ENCODE data around the gene LNP1. TPM values are rescaled to one million over a fixed set of nuclear protein-coding genes. Genes with fewer than 3 reads are reported as not detected.

Gene LNP1
- total RNA-seq, 1 donor from 2014 or later = 26.5 TPM

DNA sequence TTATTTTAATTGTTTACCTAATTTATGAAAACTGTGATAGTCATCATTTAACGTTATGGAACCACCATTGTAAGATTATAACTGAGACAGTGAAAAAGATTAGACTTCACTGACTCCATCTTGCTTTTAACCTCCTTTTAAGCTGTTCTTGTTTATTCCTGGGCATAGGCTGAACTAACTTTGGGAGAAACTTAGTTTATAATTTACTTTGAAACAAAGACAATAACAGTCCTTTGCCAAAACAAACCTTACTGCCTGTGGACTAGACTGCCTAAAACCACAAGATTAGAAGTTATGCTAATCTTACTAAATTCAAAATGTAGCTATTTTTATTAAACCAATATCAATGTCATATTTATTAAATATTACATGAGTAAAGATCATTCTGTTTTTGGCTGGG lies 46.7 kb downstream of the LNP1 start:
- H3K27me3 Mint-ChIP-seq (ENCODE audit: insufficient read depth, low read depth) = no peaks in the 10 kb centered on the region
- Histone ChIP-seq H3K27me3 (no peaks in the 10 kb centered on the region), H3K79me2 (ENCODE audit: low read depth) (no peaks in the 10 kb centered on the region), H3K36me3 (peaks cover 7% of the 10 kb centered on the region), H2AFZ (replicated peaks) (no peak overlapping the region), H3K4me1 (no peaks in the 10 kb centered on the region), H3K4me2 (no peak overlapping the region), H3F3A (ENCODE audit: low read depth) (no peaks in the 10 kb centered on the region), H3K9ac (no peak overlapping the region), H4K20me1 (ENCODE audit: low read depth) (no peaks in the 10 kb centered on the region), H3K4me3 (no peak overlapping the region), H3K9me3 (ENCODE audit: low read depth) (peaks cover 18% of the 10 kb centered on the region), H3K27ac (no peak overlapping the region)
- peaks cover 19% of the 10 kb centered on the region for H3K36me3 Mint-ChIP-seq
- H3K9me3 Mint-ChIP-seq = peaks cover 27% of the 10 kb centered on the region
- no peak for DNase-seq (ENCODE audit: low spot score)
- H3K4me1 Mint-ChIP-seq = no peaks in the 10 kb centered on the region
- no peak overlapping the region for H3K27ac Mint-ChIP-seq
- TF ChIP-seq EZH2 (IDR thresholded peaks at IDR 0.05) (no peak), EZH2phosphoT487 (IDR thresholded peaks at IDR 0.05) (no peak)
- TF ChIP-seq, protein P1, sequence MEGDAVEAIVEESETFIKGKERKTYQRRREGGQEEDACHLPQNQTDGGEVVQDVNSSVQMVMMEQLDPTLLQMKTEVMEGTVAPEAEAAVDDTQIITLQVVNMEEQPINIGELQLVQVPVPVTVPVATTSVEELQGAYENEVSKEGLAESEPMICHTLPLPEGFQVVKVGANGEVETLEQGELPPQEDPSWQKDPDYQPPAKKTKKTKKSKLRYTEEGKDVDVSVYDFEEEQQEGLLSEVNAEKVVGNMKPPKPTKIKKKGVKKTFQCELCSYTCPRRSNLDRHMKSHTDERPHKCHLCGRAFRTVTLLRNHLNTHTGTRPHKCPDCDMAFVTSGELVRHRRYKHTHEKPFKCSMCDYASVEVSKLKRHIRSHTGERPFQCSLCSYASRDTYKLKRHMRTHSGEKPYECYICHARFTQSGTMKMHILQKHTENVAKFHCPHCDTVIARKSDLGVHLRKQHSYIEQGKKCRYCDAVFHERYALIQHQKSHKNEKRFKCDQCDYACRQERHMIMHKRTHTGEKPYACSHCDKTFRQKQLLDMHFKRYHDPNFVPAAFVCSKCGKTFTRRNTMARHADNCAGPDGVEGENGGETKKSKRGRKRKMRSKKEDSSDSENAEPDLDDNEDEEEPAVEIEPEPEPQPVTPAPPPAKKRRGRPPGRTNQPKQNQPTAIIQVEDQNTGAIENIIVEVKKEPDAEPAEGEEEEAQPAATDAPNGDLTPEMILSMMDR (IDR thresholded peaks at IDR 0.05) = no peak
- no peak overlapping the region for H3K4me3 Mint-ChIP-seq

DNA sequence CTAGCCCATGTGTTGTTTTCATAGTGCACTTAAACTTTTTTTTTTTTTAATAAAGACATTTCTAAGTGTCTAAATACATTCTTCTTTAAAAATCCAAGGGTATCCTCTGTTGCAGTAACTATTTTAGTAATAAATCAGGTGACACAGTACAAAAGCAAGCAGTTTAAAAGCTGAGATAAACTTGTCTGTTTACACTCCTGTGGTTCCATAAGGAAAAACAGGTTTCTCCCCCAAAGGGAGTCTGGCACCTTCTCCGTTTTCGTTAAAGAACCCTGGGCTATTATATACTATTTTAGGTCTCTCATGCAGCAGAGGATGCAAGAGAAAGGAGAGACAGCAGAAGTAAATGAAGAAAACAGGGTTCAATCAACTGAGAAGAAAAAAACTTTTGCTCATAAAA lies 47.9 kb downstream of the LNP1 start:
- Mint-ChIP-seq H3K36me3 (peaks cover 19% of the 10 kb centered on the region), H3K4me3 (no peak overlapping the region), H3K27ac (no peak overlapping the region), H3K9me3 (peaks cover 24% of the 10 kb centered on the region), H3K27me3 (ENCODE audit: insufficient read depth, low read depth) (no peaks in the 10 kb centered on the region), H3K4me1 (no peaks in the 10 kb centered on the region)
- H3K9me3 ChIP-seq (ENCODE audit: low read depth) = peaks cover 12% of the 10 kb centered on the region
- TF ChIP-seq EZH2 (IDR thresholded peaks at IDR 0.05) (no peak), EZH2phosphoT487 (IDR thresholded peaks at IDR 0.05) (no peak)
- TF ChIP-seq, protein P1 (IDR thresholded peaks at IDR 0.05) = no peak
- no peaks in the 10 kb centered on the region for H3K27me3 ChIP-seq
- no peak overlapping the region for H3K9ac ChIP-seq
- no peak overlapping the region for H3K27ac ChIP-seq
- H3F3A ChIP-seq (ENCODE audit: low read depth) = no peaks in the 10 kb centered on the region
- peaks cover 5% of the 10 kb centered on the region for H3K36me3 ChIP-seq
- H4K20me1 ChIP-seq (ENCODE audit: low read depth) = no peaks in the 10 kb centered on the region
- no peak for DNase-seq (ENCODE audit: low spot score)
- no peak overlapping the region for H3K4me3 ChIP-seq
- no peak overlapping the region for H3K4me2 ChIP-seq
- H3K4me1 ChIP-seq = no peaks in the 10 kb centered on the region
- H2AFZ ChIP-seq (replicated peaks) = no peak overlapping the region
- no peaks in the 10 kb centered on the region for H3K79me2 ChIP-seq (ENCODE audit: low read depth)

DNA sequence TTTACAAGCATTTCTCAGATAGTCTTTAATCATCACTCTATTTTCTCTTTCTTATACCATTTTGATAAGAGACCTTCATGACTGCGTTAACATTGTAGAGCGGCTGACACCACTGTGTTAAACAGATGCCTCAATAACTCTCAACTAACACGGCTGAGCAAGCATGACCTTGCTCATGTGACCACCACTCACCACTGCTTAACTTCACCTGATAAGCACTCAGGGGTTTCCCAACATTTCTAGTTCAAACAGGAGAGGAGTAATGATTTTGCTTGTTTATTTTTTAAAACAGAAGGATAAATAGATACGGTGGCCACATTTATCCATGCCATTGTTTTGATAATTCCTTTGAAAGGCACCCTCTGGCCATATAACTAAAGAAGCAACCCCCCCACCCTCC lies 53.3 kb downstream of the LNP1 start:
- no peak overlapping the region for H3K4me3 ChIP-seq

More for the DNA sequence above, 53.3 kb downstream of the LNP1 start:
- Mint-ChIP-seq H3K36me3 (peaks cover 25% of the 10 kb centered on the region), H3K4me3 (no peak overlapping the region), H3K4me1 (no peaks in the 10 kb centered on the region), H3K27me3 (ENCODE audit: insufficient read depth, low read depth) (peaks cover 2% of the 10 kb centered on the region), H3K9me3 (no peaks in the 10 kb centered on the region), H3K27ac (no peak overlapping the region)
- no peaks in the 10 kb centered on the region for H3K4me1 ChIP-seq
- H3K27ac ChIP-seq = no peak overlapping the region
- no peak overlapping the region for H2AFZ ChIP-seq (replicated peaks)
- no peaks in the 10 kb centered on the region for H4K20me1 ChIP-seq (ENCODE audit: low read depth)
- no peaks in the 10 kb centered on the region for H3K27me3 ChIP-seq
- no peak for DNase-seq (ENCODE audit: low spot score)
- no peaks in the 10 kb centered on the region for H3K9me3 ChIP-seq (ENCODE audit: low read depth)
- no peaks in the 10 kb centered on the region for H3F3A ChIP-seq (ENCODE audit: low read depth)
- no peaks in the 10 kb centered on the region for H3K79me2 ChIP-seq (ENCODE audit: low read depth)
- TF ChIP-seq, protein P1 (IDR thresholded peaks at IDR 0.05) = no peak
- TF ChIP-seq EZH2phosphoT487 (IDR thresholded peaks at IDR 0.05) = no peak
- TF ChIP-seq EZH2 (IDR thresholded peaks at IDR 0.05) = no peak
- H3K9ac ChIP-seq = no peak overlapping the region
- no peak overlapping the region for H3K4me2 ChIP-seq
- H3K36me3 ChIP-seq = no peaks in the 10 kb centered on the region

Data from neural progenitor cell (in vitro differentiated cells).